HT1080 (cell line): ENCODE measurements around the gene HOXD12. TPM values are rescaled to one million over a fixed set of nuclear protein-coding genes. Genes with fewer than 3 reads are reported as not detected.

Experiments used
- DNase-seq: peaks from one replicate; pipeline ENCODE4 v3.0.0-alpha.2; 2015; ENCODE audit warnings: low read depth
- total RNA-seq: library from RNA; depleted of rRNA; stranded (reverse); fragments of >200 nt; shearing (Covaris generic); gene quantifications from 2 replicates; pipeline ENCODE4 v1.2.3, GENCODE V29; 2014

Gene HOXD12
- total RNA-seq, 1 experiment from 2014 or later: not detected

DNA sequence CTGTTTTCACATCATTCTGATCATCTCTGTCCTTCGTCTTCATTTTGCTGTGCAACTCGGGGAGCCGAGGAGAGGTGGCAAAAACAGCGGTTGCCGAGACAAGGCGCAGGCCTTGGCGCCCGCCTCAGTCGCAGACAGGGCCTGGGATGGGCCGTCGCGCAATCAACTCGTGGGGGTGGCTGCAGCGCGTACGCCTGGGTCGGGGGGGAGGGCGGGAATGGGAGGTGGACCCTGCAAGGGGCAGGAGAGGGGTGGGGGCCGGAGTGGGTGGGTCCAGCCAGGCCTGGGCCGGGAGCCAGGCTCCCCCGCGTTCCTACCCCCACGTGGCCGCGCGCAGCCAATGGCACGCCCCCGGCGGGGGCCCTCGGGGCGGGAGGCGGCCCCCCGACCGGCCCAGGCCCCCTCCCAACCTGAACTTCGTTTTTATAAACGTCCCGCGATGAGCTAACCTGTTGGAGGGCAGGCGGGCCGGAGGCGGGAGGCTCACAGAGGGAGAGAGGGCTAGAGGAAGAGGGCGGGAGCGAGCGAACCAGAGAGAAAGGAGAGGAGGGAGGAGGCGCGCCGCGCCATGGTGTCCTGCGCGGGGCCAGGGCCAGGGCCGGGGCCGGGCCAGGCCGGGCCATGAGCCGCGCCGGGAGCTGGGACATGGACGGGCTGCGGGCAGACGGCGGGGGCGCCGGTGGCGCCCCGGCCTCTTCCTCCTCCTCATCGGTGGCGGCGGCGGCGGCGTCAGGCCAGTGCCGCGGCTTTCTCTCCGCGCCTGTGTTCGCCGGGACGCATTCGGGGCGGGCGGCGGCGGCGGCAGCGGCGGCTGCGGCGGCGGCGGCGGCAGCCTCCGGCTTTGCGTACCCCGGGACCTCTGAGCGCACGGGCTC lies 7.1 kb upstream of the HOXD12 start, which contains the start of gene HOXD13:
Gene HOXD13, plus strand, starts transcription at position 452 of the 875 bp plus-strand sequence. Its CDS starts 170 bp downstream, at position 622.
- DNase-seq: no peak

DNA sequence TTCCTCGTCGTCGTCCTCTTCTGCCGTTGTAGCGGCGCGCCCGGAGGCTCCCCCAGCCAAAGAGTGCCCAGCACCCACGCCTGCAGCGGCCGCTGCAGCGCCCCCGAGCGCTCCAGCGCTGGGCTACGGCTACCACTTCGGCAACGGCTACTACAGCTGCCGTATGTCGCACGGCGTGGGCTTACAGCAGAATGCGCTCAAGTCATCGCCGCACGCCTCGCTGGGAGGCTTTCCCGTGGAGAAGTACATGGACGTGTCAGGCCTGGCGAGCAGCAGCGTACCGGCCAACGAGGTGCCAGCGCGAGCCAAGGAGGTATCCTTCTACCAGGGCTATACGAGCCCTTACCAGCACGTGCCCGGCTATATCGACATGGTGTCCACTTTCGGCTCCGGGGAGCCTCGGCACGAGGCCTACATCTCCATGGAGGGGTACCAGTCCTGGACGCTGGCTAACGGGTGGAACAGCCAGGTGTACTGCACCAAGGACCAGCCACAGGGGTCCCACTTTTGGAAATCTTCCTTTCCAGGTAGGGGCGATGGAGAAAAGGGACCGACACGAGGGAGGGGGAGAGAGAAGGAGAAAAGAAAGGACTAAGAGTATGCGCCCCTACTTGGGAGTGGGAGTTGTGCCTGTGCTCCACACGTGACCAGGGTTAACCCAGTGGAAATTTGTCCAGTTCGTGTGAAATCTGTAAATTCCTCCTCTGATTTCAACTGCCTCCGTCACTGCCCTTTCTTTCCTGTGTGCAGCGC lies 6.3 kb upstream of the HOXD12 start:
- peak; percentile 45 for DNase-seq

DNA sequence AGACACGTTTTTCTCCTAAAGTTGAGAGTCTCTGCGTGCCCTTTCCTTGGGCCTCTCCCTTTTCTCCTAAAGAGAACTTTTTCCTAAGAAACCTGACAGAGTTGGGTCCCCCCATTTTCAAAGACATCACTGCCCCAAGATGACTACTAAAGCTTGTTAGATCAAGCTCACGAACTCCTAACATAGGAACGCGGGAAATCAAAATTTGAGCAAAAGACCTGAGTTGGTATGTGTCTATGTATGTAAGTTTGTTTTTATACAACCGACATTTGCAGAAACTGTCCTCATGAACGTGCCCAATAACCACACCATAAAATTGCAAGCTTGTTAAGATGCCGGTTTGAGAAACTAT lies 5.7 kb upstream of the HOXD12 start:
- no peak for DNase-seq

DNA sequence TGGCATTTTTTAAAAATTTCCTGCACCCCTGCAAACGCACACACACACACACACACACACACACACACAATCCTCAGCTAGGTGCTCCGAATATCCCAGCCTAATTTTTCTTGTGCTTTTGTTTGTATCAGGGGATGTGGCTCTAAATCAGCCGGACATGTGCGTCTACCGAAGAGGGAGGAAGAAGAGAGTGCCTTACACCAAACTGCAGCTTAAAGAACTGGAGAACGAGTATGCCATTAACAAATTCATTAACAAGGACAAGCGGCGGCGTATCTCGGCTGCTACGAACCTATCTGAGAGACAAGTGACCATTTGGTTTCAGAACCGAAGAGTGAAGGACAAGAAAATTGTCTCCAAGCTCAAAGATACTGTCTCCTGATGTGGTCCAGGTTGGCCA lies 5.2 kb upstream of the HOXD12 start:
- no peak for DNase-seq

DNA sequence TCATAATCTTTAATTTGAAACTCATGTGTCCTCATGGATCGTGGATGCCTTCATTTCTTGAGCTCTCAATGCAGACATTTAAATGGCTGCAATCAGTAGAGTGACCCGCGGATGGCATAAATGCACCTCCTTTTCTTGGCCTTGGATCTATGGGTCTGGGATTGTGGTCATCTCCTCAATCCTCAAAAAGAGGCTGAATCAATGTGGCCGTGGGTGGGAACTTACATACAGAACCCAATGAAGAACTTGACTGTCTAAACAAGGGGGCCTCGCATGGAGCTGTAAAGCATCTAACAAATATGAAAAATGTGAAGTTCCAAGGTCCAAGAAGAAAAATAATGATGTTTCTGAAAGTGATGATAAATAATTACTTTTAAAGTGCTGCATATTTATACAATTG lies 4.2 kb upstream of the HOXD12 start:
- DNase-seq: no peak

DNA sequence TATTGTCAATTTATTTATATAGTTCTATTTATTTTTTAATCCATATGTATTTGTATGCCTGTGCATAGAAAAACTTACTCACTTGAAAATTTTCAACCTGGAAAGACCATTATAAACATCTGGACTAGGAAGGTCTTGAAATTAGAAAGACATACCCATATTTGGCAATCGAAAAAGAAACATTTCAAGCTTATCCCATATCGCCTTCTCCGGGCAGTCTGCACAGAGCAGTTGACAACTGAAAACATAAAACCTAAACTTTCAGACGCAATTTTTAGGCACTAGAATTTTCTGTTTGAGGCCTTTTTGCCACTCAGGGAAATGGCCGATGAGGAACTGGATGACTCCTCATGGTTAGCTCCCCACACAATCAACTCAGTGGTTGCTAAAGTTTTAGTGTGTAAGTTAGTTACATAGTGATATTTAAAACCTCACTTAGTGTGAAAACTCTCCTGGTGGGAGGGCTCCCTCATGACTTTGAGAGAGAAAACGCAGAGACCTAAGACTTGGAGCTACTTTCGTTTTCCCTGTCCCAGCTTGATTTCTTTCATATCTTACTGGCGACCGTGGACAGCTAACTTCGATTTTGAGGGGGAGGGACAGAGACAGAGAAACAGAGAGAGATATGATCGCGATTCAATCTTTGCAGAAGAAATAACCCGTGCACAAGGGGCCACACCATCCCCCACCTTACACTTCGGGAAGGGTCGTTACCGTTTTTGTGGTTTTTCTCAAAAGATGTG lies 3.2 kb upstream of the HOXD12 start:
- peak; percentile 20 for DNase-seq

DNA sequence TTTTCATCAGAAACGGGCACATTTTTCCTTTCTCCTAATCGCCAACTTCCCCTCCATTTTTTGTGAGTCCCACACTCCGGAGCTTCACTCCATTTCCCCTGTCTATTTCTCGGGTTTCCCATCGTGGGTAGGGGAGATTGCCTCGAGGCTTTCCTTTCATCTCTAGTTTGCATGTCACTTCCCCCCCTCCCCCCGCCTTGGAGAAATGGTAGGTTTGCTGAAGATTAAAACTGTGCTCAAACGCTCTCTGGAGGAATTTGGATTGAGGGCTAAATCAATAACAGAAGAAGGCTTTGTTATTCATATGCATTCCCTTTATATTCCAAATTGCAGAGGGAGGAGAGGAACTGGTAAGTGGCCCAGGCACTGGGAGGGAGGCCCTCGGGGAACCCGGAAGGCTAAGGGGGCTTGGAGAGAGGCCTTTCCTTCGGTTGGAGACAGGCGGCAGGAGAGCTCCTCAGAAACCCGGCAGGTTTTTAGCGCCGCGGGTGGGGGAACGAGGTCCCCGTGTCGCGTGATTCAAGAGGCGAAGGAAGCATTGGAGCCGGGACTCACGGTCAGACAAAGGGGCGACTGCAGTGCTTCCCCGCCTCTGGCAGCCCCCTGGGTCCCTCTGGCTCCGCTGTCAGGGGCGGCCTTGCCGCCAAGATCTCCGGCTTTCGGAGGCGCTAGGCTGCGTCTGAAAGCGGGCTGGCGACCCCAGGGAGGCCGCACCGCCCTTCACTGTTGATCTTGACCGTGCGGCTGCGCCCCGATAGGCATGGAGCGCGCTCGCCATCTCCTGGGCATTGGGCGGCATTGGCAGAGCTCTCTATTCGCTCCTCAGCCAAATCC lies 2.4 kb upstream of the HOXD12 start:
- DNase-seq: peak; percentile 84

DNA sequence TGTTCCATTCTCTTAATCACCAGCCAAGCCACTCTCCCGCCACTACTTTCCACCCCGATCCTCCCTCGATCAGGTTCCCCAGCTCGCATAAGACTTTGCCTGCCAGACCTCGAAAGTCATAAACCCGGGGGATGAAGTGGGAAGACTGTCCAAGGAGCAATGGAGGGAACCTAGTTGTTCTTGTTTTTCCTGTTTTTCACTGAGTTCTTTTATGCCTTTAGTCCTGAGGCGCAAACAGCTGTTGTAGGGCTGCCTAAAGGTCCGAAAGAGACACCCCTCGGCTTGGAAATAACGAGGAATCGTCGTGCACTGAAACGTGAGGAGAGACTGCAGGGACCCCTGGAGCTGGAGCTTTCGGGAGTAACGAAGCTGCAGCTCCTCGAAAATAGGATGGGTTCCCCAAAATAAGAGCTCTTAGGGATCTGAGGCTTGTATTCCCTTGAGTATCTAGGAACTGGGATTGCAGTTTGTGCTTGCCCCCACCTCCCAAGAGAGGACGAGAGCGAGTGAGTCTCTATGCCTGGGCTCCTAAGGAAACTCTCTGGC lies 1.7 kb upstream of the HOXD12 start:
- no peak for DNase-seq

DNA sequence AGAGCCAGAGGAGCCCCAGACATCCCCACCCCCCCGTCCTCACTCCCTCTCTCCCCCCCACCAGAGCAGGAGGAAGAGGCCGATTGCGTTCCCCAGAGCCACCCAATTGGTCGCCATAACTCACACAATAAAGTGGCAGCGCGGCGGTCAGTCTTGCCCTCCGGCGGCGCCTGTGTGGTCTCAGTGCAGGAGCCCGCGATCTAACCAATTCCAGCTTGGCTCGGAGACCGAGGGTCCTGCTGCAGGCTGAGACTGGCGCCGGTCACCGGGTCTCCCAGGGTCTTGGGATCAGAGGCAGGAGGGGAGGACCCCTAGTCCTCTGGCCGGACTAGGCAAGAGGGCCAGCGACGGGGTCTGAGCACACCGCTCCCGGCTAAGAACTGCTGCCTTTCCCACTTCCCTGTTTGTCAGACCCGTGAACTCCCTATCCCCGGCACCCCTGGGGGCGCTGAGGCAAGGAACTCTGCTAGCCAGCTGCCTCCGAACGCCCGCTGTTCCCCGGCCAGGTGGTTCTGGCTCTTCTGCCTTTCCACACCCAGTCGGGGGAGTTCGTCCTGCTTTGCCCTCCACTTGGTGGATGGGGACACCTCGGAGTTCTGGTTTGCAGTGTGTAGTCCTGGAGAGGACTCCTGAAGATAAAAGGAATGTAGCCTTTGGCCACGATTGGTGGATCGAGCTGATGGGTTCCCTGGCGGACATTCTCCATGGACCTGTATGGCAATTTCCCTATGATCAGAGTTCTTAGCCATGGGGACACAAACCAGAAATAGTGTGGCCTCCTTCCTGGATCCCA lies 1.0 kb upstream of the HOXD12 start:
- no peak for DNase-seq

DNA sequence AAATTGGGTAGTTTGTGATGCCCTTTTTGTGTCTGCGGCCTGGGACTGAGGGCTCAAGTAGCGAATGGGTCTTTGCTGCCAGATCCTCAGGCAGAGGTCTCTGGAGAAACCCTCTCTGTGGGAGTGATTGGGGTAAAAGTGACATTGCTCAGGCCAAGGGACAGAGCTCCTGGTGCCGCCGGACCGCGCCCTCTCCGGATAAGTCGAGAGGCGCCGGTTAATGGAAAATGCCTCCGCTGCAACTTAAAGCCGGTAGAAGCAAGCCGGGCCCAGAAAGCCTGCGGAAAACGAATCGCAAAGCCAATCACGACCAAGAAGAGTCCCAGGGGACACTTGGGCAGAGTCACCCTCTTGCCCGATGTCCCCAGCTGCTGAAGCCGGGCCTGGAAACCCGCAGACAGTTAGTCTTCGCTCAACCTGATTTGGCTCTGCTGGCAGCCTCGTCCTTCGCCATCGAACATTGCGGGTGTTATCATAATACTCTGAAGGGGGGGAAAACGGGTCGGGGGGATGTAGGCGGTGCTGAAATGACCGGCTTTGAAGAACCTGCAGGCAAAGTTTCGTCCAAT lies 352 bp upstream of the HOXD12 start:
- no peak for DNase-seq

DNA sequence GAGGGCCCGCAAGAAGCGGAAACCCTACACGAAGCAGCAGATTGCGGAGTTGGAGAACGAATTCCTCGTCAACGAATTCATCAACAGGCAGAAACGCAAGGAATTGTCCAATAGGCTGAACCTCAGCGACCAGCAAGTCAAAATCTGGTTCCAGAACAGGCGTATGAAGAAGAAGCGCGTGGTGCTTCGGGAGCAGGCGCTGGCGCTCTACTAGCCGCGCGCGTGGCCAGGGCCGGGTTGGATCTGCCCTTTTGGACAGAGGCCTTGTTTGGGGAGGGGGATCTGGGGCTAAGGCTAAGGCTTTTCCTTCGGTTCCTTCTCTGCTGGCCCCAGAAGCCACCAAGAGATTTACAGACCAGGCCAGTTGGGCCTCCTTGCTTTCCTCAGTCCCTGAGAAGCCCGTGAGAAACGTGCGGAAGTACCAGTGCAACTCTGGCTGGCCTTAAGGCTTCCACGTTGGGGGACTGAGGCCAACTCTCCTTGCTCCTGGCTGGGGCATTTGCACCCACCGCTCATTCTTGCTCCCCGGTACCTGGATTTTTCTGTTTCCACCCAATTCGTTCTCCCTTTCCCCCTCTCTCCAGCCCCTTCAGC lies 1.0 kb downstream of the HOXD12 start:
- DNase-seq: no peak

DNA sequence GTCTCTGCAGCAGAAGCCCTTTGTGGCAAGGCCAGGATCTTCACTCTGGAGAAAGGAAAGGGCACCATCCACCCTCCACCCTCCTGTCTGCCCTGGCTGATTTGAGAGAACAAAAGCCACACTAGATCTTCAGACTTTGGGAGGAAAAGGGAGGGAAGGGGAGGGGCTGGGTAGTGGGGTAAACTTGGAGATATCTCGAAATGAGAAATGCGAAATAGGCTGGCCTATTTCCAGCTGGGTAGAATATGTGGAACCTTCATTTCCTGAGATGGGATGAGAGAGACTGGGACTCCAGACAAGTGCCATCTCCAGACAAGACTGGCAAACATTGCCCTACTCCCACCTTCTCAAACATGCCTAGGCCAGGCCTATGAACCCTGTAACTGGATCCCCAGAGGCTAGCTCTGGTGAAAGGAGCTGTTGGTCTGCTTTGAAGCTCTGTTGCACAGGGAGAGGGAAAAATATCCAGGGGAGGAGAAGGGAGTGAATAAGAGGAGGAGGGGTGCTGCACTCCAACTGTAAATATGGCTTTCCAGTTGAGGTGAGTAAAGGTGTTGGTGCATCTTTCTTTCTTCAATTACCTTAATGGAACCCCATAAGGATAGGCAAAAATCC lies 1.7 kb downstream of the HOXD12 start:
- DNase-seq: no peak

DNA sequence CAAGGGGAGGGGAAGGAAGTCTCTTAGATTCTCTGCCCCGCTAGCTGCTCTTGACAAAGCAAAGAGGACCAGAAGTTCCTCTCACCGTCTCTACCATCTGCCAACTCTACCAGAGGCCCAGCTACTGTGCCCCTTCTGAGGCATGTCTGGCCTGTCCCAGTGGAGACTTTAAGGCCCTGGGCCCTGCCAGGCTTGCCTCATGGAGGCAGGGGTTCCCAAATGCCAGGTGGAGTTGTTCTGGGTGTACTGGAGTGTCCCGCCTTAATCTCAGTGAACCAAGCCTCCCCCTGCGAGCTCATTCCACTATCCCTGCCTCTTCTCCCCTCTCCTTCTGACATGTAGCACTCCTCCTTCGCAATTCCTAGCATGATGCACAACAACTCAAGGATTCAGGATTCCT lies 2.2 kb downstream of the HOXD12 start:
- no peak for DNase-seq

DNA sequence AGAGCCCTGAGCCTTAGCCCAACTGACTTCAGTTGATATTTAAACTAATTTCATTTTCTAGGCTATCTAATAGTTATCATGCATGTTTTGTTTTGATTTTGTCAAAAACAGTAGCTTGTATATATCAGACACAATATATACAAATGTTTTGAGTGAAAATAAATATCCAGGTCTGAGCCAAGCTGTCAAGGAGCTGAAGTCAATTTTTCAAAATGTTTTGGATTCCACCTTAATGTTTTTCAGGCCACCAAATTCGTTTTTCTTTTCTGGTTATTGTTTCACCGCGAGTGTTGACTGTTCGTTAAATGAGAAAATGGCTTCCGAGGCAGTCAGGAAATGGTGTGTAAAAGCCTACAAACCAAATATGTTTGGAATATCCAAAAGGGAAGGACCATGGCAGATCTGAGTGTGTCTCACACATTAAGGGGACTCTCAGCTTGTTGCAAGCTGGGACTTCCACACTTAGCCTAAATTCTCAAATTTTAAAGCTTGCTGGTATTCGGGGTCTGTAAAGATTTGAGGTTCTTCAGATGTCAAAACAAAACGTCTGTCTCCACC lies 2.8 kb downstream of the HOXD12 start:
- no peak for DNase-seq

DNA sequence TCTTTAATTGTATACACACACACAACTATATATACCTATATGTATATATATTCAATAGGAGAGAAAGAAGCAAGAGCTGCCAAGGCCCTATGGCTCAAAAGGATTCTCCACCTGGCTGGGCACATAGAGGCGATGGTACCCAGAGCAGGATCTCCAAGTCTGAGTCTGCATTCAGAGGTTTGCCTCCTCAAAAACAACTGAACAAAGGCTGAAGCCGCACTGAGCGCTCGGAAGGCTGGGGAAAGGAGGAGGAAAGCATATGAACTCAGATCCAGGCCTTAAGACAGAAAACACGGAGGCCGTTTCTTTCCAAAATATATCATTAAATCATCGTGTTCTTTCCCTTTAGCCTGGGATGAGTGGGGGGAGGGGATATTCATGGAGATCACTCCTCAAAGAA lies 3.6 kb downstream of the HOXD12 start:
- no peak for DNase-seq

DNA sequence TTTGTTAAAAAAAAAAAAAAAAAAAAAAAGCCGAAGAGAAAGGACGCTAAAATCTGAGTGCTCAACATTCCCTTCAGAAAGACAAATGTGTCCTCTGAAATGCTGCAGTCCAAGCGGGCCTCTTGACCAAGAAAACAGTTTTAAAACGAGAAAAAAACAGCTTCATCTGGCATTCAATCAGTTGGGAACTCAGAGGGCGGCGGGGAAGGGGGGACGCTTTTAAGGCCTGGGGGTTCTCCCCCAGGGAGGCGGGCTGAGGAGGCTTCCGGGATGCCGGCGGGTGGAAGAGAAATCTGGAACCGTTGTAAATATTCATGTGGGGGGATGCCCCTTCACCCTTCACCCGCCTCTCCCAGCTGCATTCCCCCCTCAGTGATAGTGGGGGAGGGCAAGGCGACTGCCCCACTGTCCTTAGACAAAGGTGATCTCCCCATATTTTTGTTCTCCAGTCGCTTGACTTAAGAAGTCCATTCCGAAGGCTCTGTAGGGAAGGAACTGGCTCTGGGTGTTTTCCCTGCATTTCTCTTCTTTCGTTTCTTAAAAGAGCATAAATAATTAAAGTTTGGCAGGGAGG lies 4.2 kb downstream of the HOXD12 start:
- no peak for DNase-seq

DNA sequence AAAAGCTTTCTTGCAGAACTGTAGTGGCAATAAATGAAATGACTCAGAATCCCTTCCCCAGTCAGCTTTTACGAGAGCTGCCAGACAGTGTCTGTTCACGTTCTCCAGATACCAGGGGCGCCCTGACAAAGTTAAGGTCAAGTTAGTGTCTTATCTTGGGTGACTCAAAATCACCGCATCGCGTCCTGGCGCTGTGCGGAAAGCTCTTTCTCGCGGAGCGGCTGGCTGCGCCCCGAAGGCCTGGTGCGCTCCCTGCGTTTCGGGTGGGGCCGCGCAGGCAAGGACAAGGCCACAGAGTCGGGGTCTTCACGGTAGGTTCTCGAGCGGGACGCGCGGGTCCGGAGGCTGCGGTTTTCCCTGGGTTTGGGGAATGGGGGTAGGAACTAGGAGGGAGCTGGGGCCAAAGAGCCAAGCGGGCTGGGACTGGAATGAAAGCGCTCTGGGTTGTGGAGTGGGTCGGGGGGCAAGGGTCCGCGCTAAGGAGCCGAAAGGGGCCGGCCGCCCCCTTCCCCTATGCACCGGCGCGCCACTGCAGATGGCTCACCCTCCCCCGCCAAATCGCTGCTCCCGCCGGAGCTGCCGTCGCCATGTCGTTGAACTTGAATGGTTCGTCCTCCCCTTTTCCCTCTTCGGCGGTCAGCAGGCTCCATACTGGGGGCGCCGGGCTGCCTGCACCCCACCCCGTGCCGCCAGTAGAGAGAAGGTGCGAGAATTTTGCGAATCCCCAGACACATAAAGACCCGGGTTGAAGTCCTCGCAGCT lies 4.9 kb downstream of the HOXD12 start:
- DNase-seq: peak; percentile 48
